Raji (cell line): Measurements from ENCODE around the gene PRIMA1.

ENCODE experiments used
- POLR2A ChIP-seq: IDR thresholded peaks from 2 replicates; pipeline ENCODE4 v1.6.1; 2011; ENCODE audit warnings: low read depth, low read length, control low read depth; ENCODE audit not compliant: insufficient read depth

PRIMA1 gene

GRCh38 chr14:93733231-93733630, 55.1 kb downstream of the PRIMA1 start:
- TF ChIP-seq POLR2A, result no peak

GRCh38 chr14:93732524-93732923, 55.8 kb downstream of the PRIMA1 start:
- TF ChIP-seq POLR2A, result no peak

- no peak for TF ChIP-seq POLR2A
Observed at GRCh38 chr14:93731753-93732152, 56.5 kb downstream of the PRIMA1 start.

GRCh38 chr14:93729993-93730392, 58.3 kb downstream of the PRIMA1 start:
- no peak for TF ChIP-seq POLR2A

GRCh38 chr14:93728651-93729016, 59.7 kb downstream of the PRIMA1 start:
- no peak for TF ChIP-seq POLR2A

- TF ChIP-seq POLR2A, result no peak
Observed at GRCh38 chr14:93727917-93728650, 60.2 kb downstream of the PRIMA1 start.

- TF ChIP-seq POLR2A, result no peak
Observed at GRCh38 chr14:93727039-93727740, 61.1 kb downstream of the PRIMA1 start.

GRCh38 chr14:93725993-93726392, 62.3 kb downstream of the PRIMA1 start:
- TF ChIP-seq POLR2A, result no peak

GRCh38 chr14:93725002-93725582, 63.2 kb downstream of the PRIMA1 start:
- TF ChIP-seq POLR2A, result no peak

GRCh38 chr14:93723001-93723400, 65.3 kb downstream of the PRIMA1 start:
- no peak for TF ChIP-seq POLR2A

GRCh38 chr14:93720981-93721483, 67.3 kb downstream of the PRIMA1 start:
- no peak for TF ChIP-seq POLR2A

- TF ChIP-seq POLR2A, result no peak
Observed at GRCh38 chr14:93720076-93720815, 68.0 kb downstream of the PRIMA1 start.

GRCh38 chr14:93719256-93719655, 69.0 kb downstream of the PRIMA1 start:
- no peak for TF ChIP-seq POLR2A

GRCh38 chr14:93717668-93718320, 70.5 kb downstream of the PRIMA1 start:
- no peak for TF ChIP-seq POLR2A
